Body of pancreas (tissue), 4 donors: Measurements from ENCODE around the gene KIAA1217.

Source experiments
- POLR2A ChIP-seq, 3 donors: fragments of 450-650 bp; IDR thresholded peaks; one replicate each; pipeline ENCODE4 v1.6.1; 2016; ENCODE audit warnings: antibody characterized with exemption in 3 of 3, mild to moderate bottlenecking in 2 of 3
- TF ChIP-seq, protein P1 (sequence below), 7 experiments: fragments of 450-650 bp in 4 of 7; fragments of 200-600 bp in 3 of 7; sonication (generic) in 3 of 7; IDR thresholded peaks; one replicate each; pipeline ENCODE4 v1.5.1; 2016 to 2019; ENCODE audit warnings: antibody characterized with exemption in 7 of 7

DNA sequence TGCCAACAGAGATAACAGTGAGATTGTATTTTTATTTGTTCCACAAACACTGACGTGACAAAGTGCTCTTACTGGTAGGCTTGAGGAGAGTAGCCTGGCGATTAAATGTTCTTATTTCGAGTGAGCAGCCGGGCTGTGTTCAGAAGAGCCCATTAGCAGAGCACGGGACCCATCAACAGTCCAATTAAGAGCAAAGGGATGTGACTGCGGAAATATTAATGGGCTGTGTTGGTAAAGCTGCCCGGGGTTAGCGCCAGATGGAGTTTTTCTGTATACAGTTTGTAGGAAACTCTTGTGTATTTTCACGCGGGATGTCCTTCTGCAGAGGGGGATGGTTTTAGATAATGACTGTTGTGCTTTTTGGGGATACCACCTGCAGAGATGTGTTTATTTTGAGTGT is 104.3 kb downstream of the KIAA1217 start:
- TF ChIP-seq, protein P1, sequence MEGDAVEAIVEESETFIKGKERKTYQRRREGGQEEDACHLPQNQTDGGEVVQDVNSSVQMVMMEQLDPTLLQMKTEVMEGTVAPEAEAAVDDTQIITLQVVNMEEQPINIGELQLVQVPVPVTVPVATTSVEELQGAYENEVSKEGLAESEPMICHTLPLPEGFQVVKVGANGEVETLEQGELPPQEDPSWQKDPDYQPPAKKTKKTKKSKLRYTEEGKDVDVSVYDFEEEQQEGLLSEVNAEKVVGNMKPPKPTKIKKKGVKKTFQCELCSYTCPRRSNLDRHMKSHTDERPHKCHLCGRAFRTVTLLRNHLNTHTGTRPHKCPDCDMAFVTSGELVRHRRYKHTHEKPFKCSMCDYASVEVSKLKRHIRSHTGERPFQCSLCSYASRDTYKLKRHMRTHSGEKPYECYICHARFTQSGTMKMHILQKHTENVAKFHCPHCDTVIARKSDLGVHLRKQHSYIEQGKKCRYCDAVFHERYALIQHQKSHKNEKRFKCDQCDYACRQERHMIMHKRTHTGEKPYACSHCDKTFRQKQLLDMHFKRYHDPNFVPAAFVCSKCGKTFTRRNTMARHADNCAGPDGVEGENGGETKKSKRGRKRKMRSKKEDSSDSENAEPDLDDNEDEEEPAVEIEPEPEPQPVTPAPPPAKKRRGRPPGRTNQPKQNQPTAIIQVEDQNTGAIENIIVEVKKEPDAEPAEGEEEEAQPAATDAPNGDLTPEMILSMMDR (IDR thresholded peaks at IDR 0.05): no peak
- no peak for TF ChIP-seq POLR2A (IDR thresholded peaks at IDR 0.05)
